SJCRH30 (cell line): ENCODE data around the gene ETV6. TPM values are rescaled to one million over a fixed set of nuclear protein-coding genes. Genes with fewer than 3 reads are reported as not detected.

ENCODE experiments used
- DNase-seq, 2 experiments: peaks; one replicate each; pipeline ENCODE4 v3.0.0-alpha.2; 2015 to 2020
- H3K27ac ChIP-seq: fragments of 250-450 bp; sonication (Bioruptor Pico); 2 replicates; pipeline ENCODE4 v1.5.1; 2020; ENCODE audit warnings: mild to moderate bottlenecking, moderate library complexity
- H3K27me3 ChIP-seq: fragments of 250-450 bp; sonication (Bioruptor Pico); 2 replicates; pipeline ENCODE4 v1.5.1; 2020; ENCODE audit warnings: mild to moderate bottlenecking, moderate library complexity
- H3K36me3 ChIP-seq: fragments of 250-450 bp; sonication (Bioruptor Pico); 2 replicates; pipeline ENCODE4 v1.5.1; 2020; ENCODE audit warnings: mild to moderate bottlenecking, moderate library complexity
- H3K4me1 ChIP-seq: fragments of 250-450 bp; sonication (Bioruptor Pico); 2 replicates; pipeline ENCODE4 v1.5.1; 2020; ENCODE audit warnings: mild to moderate bottlenecking, moderate library complexity
- H3K4me3 ChIP-seq: fragments of 250-450 bp; sonication (Bioruptor Pico); 2 replicates; pipeline ENCODE4 v1.5.1; 2020; ENCODE audit warnings: mild to moderate bottlenecking, moderate library complexity
- H3K9me3 ChIP-seq: fragments of 250-450 bp; sonication (Bioruptor Pico); replicated peaks from 2 replicates; pipeline ENCODE4 v1.5.1; 2020; ENCODE audit warnings: mild to moderate bottlenecking, moderate library complexity
- total RNA-seq: library from RNA; depleted of rRNA; stranded (reverse); fragments of >200 nt; shearing (Covaris generic); gene quantifications from 2 replicates; pipeline ENCODE4 v1.2.3, GENCODE V29; 2014

ETV6 gene
- total RNA-seq, 1 experiment from 2014 or later, result 5.6 TPM

GRCh38 chr12:11687528-11687927 lies 38.1 kb downstream of the ETV6 start:
- Histone ChIP-seq H3K27me3 (no peaks in the 10 kb centered on the region), H3K4me3 (no peak overlapping the region), H3K9me3 (no peaks in the 10 kb centered on the region), H3K27ac (no peak overlapping the region), H3K36me3 (no peaks in the 10 kb centered on the region), H3K4me1 (peaks cover 2% of the 10 kb centered on the region; the same call in 1 of the 2 replicates)
- no peak for DNase-seq

- Histone ChIP-seq H3K4me1 (peaks cover 2% of the 10 kb centered on the region; the same call in 1 of the 2 replicates), H3K27me3 (no peaks in the 10 kb centered on the region), H3K9me3 (no peaks in the 10 kb centered on the region), H3K36me3 (no peaks in the 10 kb centered on the region), H3K27ac (no peak overlapping the region), H3K4me3 (no peak overlapping the region)
- DNase-seq, result no peak
Observed at GRCh38 chr12:11688379-11688778, 38.9 kb downstream of the ETV6 start.

GRCh38 chr12:11688831-11689230 lies 39.4 kb downstream of the ETV6 start:
- Histone ChIP-seq H3K4me1 (peaks cover 2% of the 10 kb centered on the region; the same call in 1 of the 2 replicates), H3K27ac (no peak overlapping the region), H3K9me3 (no peaks in the 10 kb centered on the region), H3K36me3 (no peaks in the 10 kb centered on the region), H3K4me3 (no peak overlapping the region), H3K27me3 (no peaks in the 10 kb centered on the region)
- DNase-seq, result no peak

GRCh38 chr12:11689591-11690186 lies 40.2 kb downstream of the ETV6 start:
- Histone ChIP-seq H3K9me3 (no peaks in the 10 kb centered on the region), H3K27ac (no peak overlapping the region), H3K27me3 (no peaks in the 10 kb centered on the region), H3K36me3 (no peaks in the 10 kb centered on the region), H3K4me3 (no peak overlapping the region), H3K4me1 (peaks cover 2% of the 10 kb centered on the region; the same call in 1 of the 2 replicates)
- DNase-seq, result peak; percentile 54 to 72

- H3K27ac ChIP-seq, result no peak overlapping the region
- no peak for DNase-seq
- no peaks in the 10 kb centered on the region for H3K9me3 ChIP-seq
- H3K27me3 ChIP-seq, result no peaks in the 10 kb centered on the region
- peaks cover 2% of the 10 kb centered on the region; the same call in 1 of the 2 replicates for H3K4me1 ChIP-seq
- H3K4me3 ChIP-seq, result no peak overlapping the region
- H3K36me3 ChIP-seq, result no peaks in the 10 kb centered on the region
Observed at GRCh38 chr12:11693067-11693466, 43.6 kb downstream of the ETV6 start.

- DNase-seq, result peak in 1 of 2 experiments; percentile 7
Observed at GRCh38 chr12:11693601-11694000, 44.1 kb downstream of the ETV6 start.

GRCh38 chr12:11694528-11694927 lies 45.1 kb downstream of the ETV6 start:
- H3K4me3 ChIP-seq, result no peak overlapping the region
- no peak overlapping the region for H3K27ac ChIP-seq
- no peaks in the 10 kb centered on the region for H3K9me3 ChIP-seq
- no peak for DNase-seq
- no peaks in the 10 kb centered on the region for H3K27me3 ChIP-seq
- no peaks in the 10 kb centered on the region for H3K36me3 ChIP-seq
- H3K4me1 ChIP-seq, result peaks cover 2% of the 10 kb centered on the region; the same call in 1 of the 2 replicates

More at GRCh38 chr12:11693601-11694000, 44.1 kb downstream of the ETV6 start:
- no peaks in the 10 kb centered on the region for H3K36me3 ChIP-seq
- H3K4me1 ChIP-seq, result peaks cover 2% of the 10 kb centered on the region; the same call in 1 of the 2 replicates
- no peaks in the 10 kb centered on the region for H3K27me3 ChIP-seq
- H3K4me3 ChIP-seq, result no peak overlapping the region
- H3K27ac ChIP-seq, result no peak overlapping the region
- no peaks in the 10 kb centered on the region for H3K9me3 ChIP-seq

- Histone ChIP-seq H3K27me3 (no peaks in the 10 kb centered on the region), H3K4me1 (no peaks in the 10 kb centered on the region), H3K4me3 (no peak overlapping the region), H3K27ac (no peak overlapping the region), H3K36me3 (no peaks in the 10 kb centered on the region), H3K9me3 (no peaks in the 10 kb centered on the region)
- no peak for DNase-seq
Observed at GRCh38 chr12:11695321-11695720, 45.8 kb downstream of the ETV6 start.

- no peak overlapping the region for H3K4me3 ChIP-seq
- H3K4me1 ChIP-seq, result no peaks in the 10 kb centered on the region
- H3K36me3 ChIP-seq, result no peaks in the 10 kb centered on the region
- H3K9me3 ChIP-seq, result no peaks in the 10 kb centered on the region
- no peaks in the 10 kb centered on the region for H3K27me3 ChIP-seq
- no peak overlapping the region for H3K27ac ChIP-seq
- DNase-seq, result no peak
Observed at GRCh38 chr12:11696084-11696483, 46.6 kb downstream of the ETV6 start.

GRCh38 chr12:11697131-11697530 lies 47.7 kb downstream of the ETV6 start:
- no peak overlapping the region for H3K27ac ChIP-seq
- no peaks in the 10 kb centered on the region for H3K36me3 ChIP-seq
- H3K4me3 ChIP-seq, result no peak overlapping the region

GRCh38 chr12:11697670-11698387 lies 48.4 kb downstream of the ETV6 start:
- Histone ChIP-seq H3K36me3 (no peaks in the 10 kb centered on the region), H3K4me1 (no peaks in the 10 kb centered on the region), H3K9me3 (no peaks in the 10 kb centered on the region), H3K4me3 (no peak overlapping the region), H3K27ac (no peak overlapping the region), H3K27me3 (no peaks in the 10 kb centered on the region)
- no peak for DNase-seq

More at GRCh38 chr12:11697131-11697530, 47.7 kb downstream of the ETV6 start:
- Histone ChIP-seq H3K4me1 (no peaks in the 10 kb centered on the region), H3K9me3 (no peaks in the 10 kb centered on the region), H3K27me3 (no peaks in the 10 kb centered on the region)
- no peak for DNase-seq

GRCh38 chr12:11698729-11699128 lies 49.3 kb downstream of the ETV6 start:
- H3K4me1 ChIP-seq, result no peaks in the 10 kb centered on the region
- DNase-seq, result no peak
- no peaks in the 10 kb centered on the region for H3K9me3 ChIP-seq
- no peak overlapping the region for H3K4me3 ChIP-seq
- H3K27ac ChIP-seq, result no peak overlapping the region
- H3K36me3 ChIP-seq, result no peaks in the 10 kb centered on the region
- no peaks in the 10 kb centered on the region for H3K27me3 ChIP-seq

- no peaks in the 10 kb centered on the region for H3K9me3 ChIP-seq
- DNase-seq, result no peak
- H3K4me3 ChIP-seq, result no peak overlapping the region
- H3K36me3 ChIP-seq, result no peaks in the 10 kb centered on the region
- H3K27me3 ChIP-seq, result no peaks in the 10 kb centered on the region
- no peaks in the 10 kb centered on the region for H3K4me1 ChIP-seq
- H3K27ac ChIP-seq, result no peak overlapping the region
Observed at GRCh38 chr12:11701433-11701832, 52.0 kb downstream of the ETV6 start.

- H3K4me3 ChIP-seq, result no peak overlapping the region
- H3K27ac ChIP-seq, result no peak overlapping the region
- no peaks in the 10 kb centered on the region for H3K27me3 ChIP-seq
- no peaks in the 10 kb centered on the region for H3K9me3 ChIP-seq
- no peaks in the 10 kb centered on the region for H3K36me3 ChIP-seq
- no peak for DNase-seq
- H3K4me1 ChIP-seq, result no peaks in the 10 kb centered on the region
Observed at GRCh38 chr12:11702959-11703358, 53.5 kb downstream of the ETV6 start.

- Histone ChIP-seq H3K36me3 (no peaks in the 10 kb centered on the region), H3K4me3 (no peak overlapping the region), H3K4me1 (no peaks in the 10 kb centered on the region), H3K9me3 (no peaks in the 10 kb centered on the region), H3K27ac (no peak overlapping the region), H3K27me3 (no peaks in the 10 kb centered on the region)
- no peak for DNase-seq
Observed at GRCh38 chr12:11703378-11703777, 53.9 kb downstream of the ETV6 start.
